ENCODE measurements around the gene NF1.

NF1 gene

DNA sequence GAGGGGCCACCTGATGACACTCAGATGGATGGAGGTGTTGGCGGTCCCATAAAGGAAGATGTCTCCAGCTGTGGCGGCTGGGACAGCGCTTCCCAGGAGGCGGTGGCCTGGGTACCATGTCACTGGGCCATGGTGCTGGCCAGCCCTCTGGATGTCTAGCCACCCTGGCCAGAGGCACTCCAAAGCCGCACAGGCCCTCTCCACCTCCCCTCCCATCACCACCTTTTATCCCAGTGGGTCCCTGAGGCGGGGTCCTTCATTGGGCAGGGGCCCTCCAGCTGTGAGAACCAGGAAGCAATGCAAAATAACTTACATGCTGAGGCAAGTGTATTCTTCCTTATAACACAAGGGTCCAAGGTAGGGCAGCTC lies 319.8 kb downstream of the NF1 start:
- Histone ChIP-seq H2AFZ (ENCODE audit: low read length) (no peak overlapping the region), H3K9me2 (replicated peaks; ENCODE audit: insufficient read depth, low read length) (no peaks in the 10 kb centered on the region), H3K9ac (ENCODE audit: low read length) (no peak overlapping the region), H3F3A (ENCODE audit: insufficient read depth, low read length) (no peaks in the 10 kb centered on the region), H3K27ac (ENCODE audit: low read length) (no peak overlapping the region), H3K36me3 (replicated peaks; ENCODE audit: insufficient read depth, low read length) (no peaks in the 10 kb centered on the region), H3K4me1 (ENCODE audit: low read length) (no peaks in the 10 kb centered on the region), H3K9me3 (replicated peaks; ENCODE audit: insufficient read depth, low read length) (no peaks in the 10 kb centered on the region), H3K4me2 (ENCODE audit: low read depth, low read length) (no peak overlapping the region), H3K4me3 (ENCODE audit: low read length) (no peak overlapping the region), H4K20me1 (ENCODE audit: insufficient read depth, low read length) (no peaks in the 10 kb centered on the region), H3K79me2 (ENCODE audit: low read length) (no peaks in the 10 kb centered on the region), H3K27me3 (replicated peaks; ENCODE audit: insufficient read depth, low read length) (no peaks in the 10 kb centered on the region; the same call in 1 of the 2 replicates)
- DNase-seq = no peak
- TF ChIP-seq, protein P1, sequence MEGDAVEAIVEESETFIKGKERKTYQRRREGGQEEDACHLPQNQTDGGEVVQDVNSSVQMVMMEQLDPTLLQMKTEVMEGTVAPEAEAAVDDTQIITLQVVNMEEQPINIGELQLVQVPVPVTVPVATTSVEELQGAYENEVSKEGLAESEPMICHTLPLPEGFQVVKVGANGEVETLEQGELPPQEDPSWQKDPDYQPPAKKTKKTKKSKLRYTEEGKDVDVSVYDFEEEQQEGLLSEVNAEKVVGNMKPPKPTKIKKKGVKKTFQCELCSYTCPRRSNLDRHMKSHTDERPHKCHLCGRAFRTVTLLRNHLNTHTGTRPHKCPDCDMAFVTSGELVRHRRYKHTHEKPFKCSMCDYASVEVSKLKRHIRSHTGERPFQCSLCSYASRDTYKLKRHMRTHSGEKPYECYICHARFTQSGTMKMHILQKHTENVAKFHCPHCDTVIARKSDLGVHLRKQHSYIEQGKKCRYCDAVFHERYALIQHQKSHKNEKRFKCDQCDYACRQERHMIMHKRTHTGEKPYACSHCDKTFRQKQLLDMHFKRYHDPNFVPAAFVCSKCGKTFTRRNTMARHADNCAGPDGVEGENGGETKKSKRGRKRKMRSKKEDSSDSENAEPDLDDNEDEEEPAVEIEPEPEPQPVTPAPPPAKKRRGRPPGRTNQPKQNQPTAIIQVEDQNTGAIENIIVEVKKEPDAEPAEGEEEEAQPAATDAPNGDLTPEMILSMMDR (IDR thresholded peaks at IDR 0.05; ENCODE audit: low read length) = no peak

DNA sequence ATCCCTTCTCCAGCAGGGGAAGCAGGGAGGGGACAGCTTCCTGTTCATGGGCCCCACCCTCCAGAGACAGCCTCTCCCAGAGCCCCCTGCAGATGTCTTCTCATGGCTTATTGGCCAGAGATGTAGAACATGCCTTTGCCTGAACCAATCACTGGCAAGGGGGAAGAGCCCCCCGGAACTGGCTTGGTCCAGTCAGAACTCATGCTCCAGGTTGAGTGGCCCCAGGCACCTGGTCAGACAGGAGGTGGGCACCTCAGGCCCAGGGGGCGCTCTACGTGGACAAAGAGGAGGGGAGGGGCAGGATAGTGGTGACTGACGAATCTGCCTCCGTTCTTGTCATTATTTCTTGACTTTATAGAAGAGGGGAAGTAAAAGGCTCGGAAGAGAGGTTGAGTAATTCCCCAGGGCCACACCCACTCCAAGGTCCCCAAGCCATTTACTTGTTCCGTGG lies 320.3 kb downstream of the NF1 start:
- Histone ChIP-seq H3K9ac (ENCODE audit: low read length) (no peak overlapping the region), H3K4me3 (ENCODE audit: low read length) (no peak overlapping the region), H3K4me1 (ENCODE audit: low read length) (no peaks in the 10 kb centered on the region), H3F3A (ENCODE audit: insufficient read depth, low read length) (no peaks in the 10 kb centered on the region), H3K36me3 (replicated peaks; ENCODE audit: insufficient read depth, low read length) (no peaks in the 10 kb centered on the region), H3K27me3 (replicated peaks; ENCODE audit: insufficient read depth, low read length) (no peaks in the 10 kb centered on the region; the same call in 1 of the 2 replicates), H3K9me3 (replicated peaks; ENCODE audit: insufficient read depth, low read length) (no peaks in the 10 kb centered on the region), H3K4me2 (ENCODE audit: low read depth, low read length) (no peak overlapping the region), H2AFZ (ENCODE audit: low read length) (no peak overlapping the region), H3K9me2 (replicated peaks; ENCODE audit: insufficient read depth, low read length) (no peaks in the 10 kb centered on the region), H4K20me1 (ENCODE audit: insufficient read depth, low read length) (no peaks in the 10 kb centered on the region), H3K27ac (ENCODE audit: low read length) (no peak overlapping the region), H3K79me2 (ENCODE audit: low read length) (no peaks in the 10 kb centered on the region)
- no peak for DNase-seq
- TF ChIP-seq EZH2 (optimal IDR thresholded peaks at IDR 0.05; ENCODE audit: low read depth, low read length) (no peak), EZH2phosphoT487 (IDR thresholded peaks at IDR 0.05; ENCODE audit: low read length) (no peak)
- TF ChIP-seq, protein P1 (IDR thresholded peaks at IDR 0.05; ENCODE audit: low read length) = no peak

DNA sequence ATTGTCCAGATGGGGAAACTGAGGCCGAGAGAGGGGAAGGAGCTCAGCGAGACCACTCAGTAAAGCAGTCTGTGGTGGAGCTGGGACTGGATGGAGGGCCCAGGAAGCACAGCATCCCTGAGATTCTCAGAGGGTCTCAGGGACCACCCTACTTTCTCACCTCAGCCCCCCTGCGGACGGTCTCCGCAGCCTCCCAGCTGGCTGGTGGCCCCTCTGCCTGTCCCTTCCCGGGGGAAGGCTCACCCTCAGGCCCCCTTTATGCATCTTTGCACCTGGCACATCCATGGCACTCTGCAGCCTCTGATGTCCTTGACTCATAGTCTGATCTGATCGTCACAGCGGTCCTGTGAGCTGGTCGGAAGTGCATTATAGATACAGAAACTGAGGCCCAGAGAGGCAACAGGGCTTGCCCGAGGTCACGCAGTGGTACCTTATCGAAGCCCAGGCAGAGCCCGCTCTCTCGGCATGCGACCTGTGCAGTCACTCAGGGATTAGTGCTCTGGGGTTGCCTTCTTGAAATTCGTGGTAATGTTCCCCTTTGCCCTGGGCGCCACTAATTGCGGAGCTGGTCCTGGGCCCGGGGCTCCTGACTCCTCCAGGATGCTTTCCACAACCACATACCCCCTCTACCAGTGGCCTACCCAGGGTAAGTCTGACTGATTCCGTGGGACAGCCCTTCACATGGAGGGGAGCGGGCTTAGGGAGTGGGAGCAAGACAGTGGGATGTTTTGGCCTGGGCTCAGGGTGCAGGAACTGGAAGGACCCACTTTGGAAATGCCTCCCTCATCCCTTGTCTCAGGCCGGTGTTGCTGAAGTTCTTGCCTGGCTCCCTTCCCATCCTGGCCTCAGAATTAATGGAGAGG lies 321.1 kb downstream of the NF1 start:
- H3K36me3 ChIP-seq (replicated peaks; ENCODE audit: insufficient read depth, low read length) = no peaks in the 10 kb centered on the region
- no peak overlapping the region for H3K4me2 ChIP-seq (ENCODE audit: low read depth, low read length)
- H3K27me3 ChIP-seq (replicated peaks; ENCODE audit: insufficient read depth, low read length) = no peaks in the 10 kb centered on the region; the same call in 1 of the 2 replicates
- H3K9ac ChIP-seq (ENCODE audit: low read length) = no peak overlapping the region
- H2AFZ ChIP-seq (ENCODE audit: low read length) = no peak overlapping the region
- no peaks in the 10 kb centered on the region for H3K4me1 ChIP-seq (ENCODE audit: low read length)
- no peak for DNase-seq
- H3K4me3 ChIP-seq (ENCODE audit: low read length) = no peak overlapping the region
- H3K9me2 ChIP-seq (replicated peaks; ENCODE audit: insufficient read depth, low read length) = no peaks in the 10 kb centered on the region
- no peaks in the 10 kb centered on the region for H3K9me3 ChIP-seq (replicated peaks; ENCODE audit: insufficient read depth, low read length)
- no peaks in the 10 kb centered on the region for H3F3A ChIP-seq (ENCODE audit: insufficient read depth, low read length)
- no peaks in the 10 kb centered on the region for H4K20me1 ChIP-seq (ENCODE audit: insufficient read depth, low read length)
- H3K27ac ChIP-seq (ENCODE audit: low read length) = no peak overlapping the region
- no peaks in the 10 kb centered on the region for H3K79me2 ChIP-seq (ENCODE audit: low read length)
- TF ChIP-seq, protein P1 (IDR thresholded peaks at IDR 0.05; ENCODE audit: low read length) = no peak
- TF ChIP-seq EZH2phosphoT487 (IDR thresholded peaks at IDR 0.05; ENCODE audit: low read length) (no peak), EZH2 (optimal IDR thresholded peaks at IDR 0.05; ENCODE audit: low read depth, low read length) (no peak)
